ENCODE results near the gene ZHX3. TPM values are rescaled to one million over a fixed set of nuclear protein-coding genes. Genes with fewer than 3 reads are reported as not detected.

The ZHX3 gene
- total and polyA plus RNA-seq, 3 experiments from 2014 or later: 12.1 to 15.3 (median 12.7) TPM

GRCh38 chr20:41356951-41357350 lies 39.4 kb upstream of the ZHX3 start:
- ChIA-PET CTCF (no interaction called here), POLR2A (no interaction called here)
- Histone ChIP-seq H3K36me3 (ENCODE audit: insufficient read depth, low read length) (no peaks in the 10 kb centered on the region), H3K4me1 (ENCODE audit: insufficient read depth, low read length) (no peaks in the 10 kb centered on the region), H3K9me3 (ENCODE audit: low read length) (no peaks in the 10 kb centered on the region), H3K4me3 (ENCODE audit: low read length) (no peak overlapping the region), H3K27ac (ENCODE audit: low read depth, low read length) (no peak overlapping the region), H3K27me3 (ENCODE audit: insufficient read depth, low read length, poor library complexity, severe bottlenecking) (no peaks in the 10 kb centered on the region)
- Mint-ChIP-seq H3K27ac (no peak overlapping the region), H3K27me3 (no peaks in the 10 kb centered on the region), H3K4me1 (no peaks in the 10 kb centered on the region), H3K36me3 (no peaks in the 10 kb centered on the region), H3K9me3 (no peaks in the 10 kb centered on the region), H3K4me3 (no peak overlapping the region)
- no peak for DNase-seq

GRCh38 chr20:41355598-41356203 lies 38.2 kb upstream of the ZHX3 start:
- H3K27ac Mint-ChIP-seq: no peak overlapping the region
- H3K4me3 Mint-ChIP-seq: peak overlapping the region in 1 of 7 donors; percentile 48

GRCh38 chr20:41355192-41355591 lies 37.7 kb upstream of the ZHX3 start:
- Mint-ChIP-seq H3K27ac (peak overlapping the region in 1 of 8 donors; percentile 76), H3K9me3 (no peaks in the 10 kb centered on the region), H3K36me3 (peaks cover 0 to 2% (median 0%) of the 10 kb centered on the region in 3 donors), H3K4me3 (no peak overlapping the region), H3K27me3 (no peaks in the 10 kb centered on the region), H3K4me1 (no peaks in the 10 kb centered on the region)
- ChIA-PET POLR2A (no interaction called here), CTCF (interaction anchor here (1.5 kb wide), 1 partner anchor 392 kb away, joined by 3 read pairs; no protein-coding TSS in a partner anchor)
- H3K27me3 ChIP-seq (ENCODE audit: insufficient read depth, low read length, poor library complexity, severe bottlenecking): no peaks in the 10 kb centered on the region
- H3K9me3 ChIP-seq (ENCODE audit: low read length): no peaks in the 10 kb centered on the region
- no peak overlapping the region for H3K4me3 ChIP-seq (ENCODE audit: low read length)
- H3K4me1 ChIP-seq (ENCODE audit: insufficient read depth, low read length): no peaks in the 10 kb centered on the region
- DNase-seq: no peak
- H3K27ac ChIP-seq (ENCODE audit: low read depth, low read length): no peak overlapping the region
- no peaks in the 10 kb centered on the region for H3K36me3 ChIP-seq (ENCODE audit: insufficient read depth, low read length)

More at GRCh38 chr20:41355598-41356203, 38.2 kb upstream of the ZHX3 start:
- H3K27ac ChIP-seq (ENCODE audit: low read depth, low read length): no peak overlapping the region
- Mint-ChIP-seq H3K4me1 (no peaks in the 10 kb centered on the region), H3K36me3 (no peaks in the 10 kb centered on the region), H3K9me3 (no peaks in the 10 kb centered on the region), H3K27me3 (no peaks in the 10 kb centered on the region)
- H3K9me3 ChIP-seq (ENCODE audit: low read length): no peaks in the 10 kb centered on the region
- CTCF ChIA-PET: interaction anchor here (1.5 kb wide), 1 partner anchor 393 kb away, joined by 3 read pairs; no protein-coding TSS in a partner anchor
- DNase-seq: no peak
- H3K4me3 ChIP-seq (ENCODE audit: low read length): no peak overlapping the region
- H3K27me3 ChIP-seq (ENCODE audit: insufficient read depth, low read length, poor library complexity, severe bottlenecking): no peaks in the 10 kb centered on the region
- H3K4me1 ChIP-seq (ENCODE audit: insufficient read depth, low read length): no peaks in the 10 kb centered on the region
- H3K36me3 ChIP-seq (ENCODE audit: insufficient read depth, low read length): no peaks in the 10 kb centered on the region
- POLR2A ChIA-PET: no interaction called here

GRCh38 chr20:41353530-41353929 lies 36.0 kb upstream of the ZHX3 start:
- DNase-seq: no peak
- H3K9me3 Mint-ChIP-seq: no peaks in the 10 kb centered on the region
- H3K36me3 Mint-ChIP-seq: peaks cover 0 to 2% (median 0%) of the 10 kb centered on the region in 3 donors
- no peaks in the 10 kb centered on the region for H3K27me3 Mint-ChIP-seq
- H3K27ac ChIP-seq (ENCODE audit: low read depth, low read length): no peak overlapping the region
- H3K4me1 ChIP-seq (ENCODE audit: insufficient read depth, low read length): no peaks in the 10 kb centered on the region
- no peaks in the 10 kb centered on the region for H3K9me3 ChIP-seq (ENCODE audit: low read length)
- H3K27ac Mint-ChIP-seq: no peak overlapping the region
- no peaks in the 10 kb centered on the region for H3K4me1 Mint-ChIP-seq
- no peak overlapping the region for H3K4me3 Mint-ChIP-seq
- no peak overlapping the region for H3K4me3 ChIP-seq (ENCODE audit: low read length)
- H3K36me3 ChIP-seq (ENCODE audit: insufficient read depth, low read length): no peaks in the 10 kb centered on the region
- ChIA-PET CTCF (no interaction called here), POLR2A (no interaction called here)
- no peaks in the 10 kb centered on the region for H3K27me3 ChIP-seq (ENCODE audit: insufficient read depth, low read length, poor library complexity, severe bottlenecking)

- H3K4me3 ChIP-seq (ENCODE audit: low read length): no peak overlapping the region
- peaks cover 0 to 2% (median 0%) of the 10 kb centered on the region in 3 donors for H3K36me3 Mint-ChIP-seq
- no peaks in the 10 kb centered on the region for H3K4me1 ChIP-seq (ENCODE audit: insufficient read depth, low read length)
- no peaks in the 10 kb centered on the region for H3K9me3 ChIP-seq (ENCODE audit: low read length)
- CTCF ChIA-PET: no interaction called here
- no peaks in the 10 kb centered on the region for H3K4me1 Mint-ChIP-seq
- DNase-seq: no peak
- no peak overlapping the region for H3K27ac ChIP-seq (ENCODE audit: low read depth, low read length)
- POLR2A ChIA-PET: no interaction called here
- H3K9me3 Mint-ChIP-seq: no peaks in the 10 kb centered on the region
- H3K27me3 Mint-ChIP-seq: no peaks in the 10 kb centered on the region
- H3K4me3 Mint-ChIP-seq: no peak overlapping the region
- no peaks in the 10 kb centered on the region for H3K27me3 ChIP-seq (ENCODE audit: insufficient read depth, low read length, poor library complexity, severe bottlenecking)
- no peak overlapping the region for H3K27ac Mint-ChIP-seq
- H3K36me3 ChIP-seq (ENCODE audit: insufficient read depth, low read length): no peaks in the 10 kb centered on the region
These were observed 35.1 kb upstream of the ZHX3 start for GRCh38 chr20:41352666-41353065.

- H3K36me3 Mint-ChIP-seq: peaks cover 0 to 2% (median 0%) of the 10 kb centered on the region in 3 donors
- Histone ChIP-seq H3K27me3 (ENCODE audit: insufficient read depth, low read length, poor library complexity, severe bottlenecking) (no peaks in the 10 kb centered on the region), H3K27ac (ENCODE audit: low read depth, low read length) (no peak overlapping the region), H3K4me1 (ENCODE audit: insufficient read depth, low read length) (no peaks in the 10 kb centered on the region), H3K36me3 (ENCODE audit: insufficient read depth, low read length) (no peaks in the 10 kb centered on the region), H3K9me3 (ENCODE audit: low read length) (no peaks in the 10 kb centered on the region), H3K4me3 (ENCODE audit: low read length) (no peak overlapping the region)
- CTCF ChIA-PET: no interaction called here
- no peaks in the 10 kb centered on the region for H3K4me1 Mint-ChIP-seq
- peaks cover 0 to 1% of the 10 kb centered on the region in 2 donors for H3K27me3 Mint-ChIP-seq
- POLR2A ChIA-PET: no interaction called here
- H3K9me3 Mint-ChIP-seq: no peaks in the 10 kb centered on the region
- DNase-seq: no peak
- no peak overlapping the region for H3K27ac Mint-ChIP-seq
- no peak overlapping the region for H3K4me3 Mint-ChIP-seq
These were observed 34.6 kb upstream of the ZHX3 start for GRCh38 chr20:41352106-41352505.

- Mint-ChIP-seq H3K9me3 (no peaks in the 10 kb centered on the region), H3K4me3 (no peak overlapping the region), H3K36me3 (peaks cover 0 to 2% (median 0%) of the 10 kb centered on the region in 3 donors), H3K27me3 (peaks cover 0 to 1% of the 10 kb centered on the region in 2 donors), H3K27ac (no peak overlapping the region), H3K4me1 (no peaks in the 10 kb centered on the region)
- ChIA-PET CTCF (interaction anchor here (1.6 kb wide), 1 partner anchor 11 kb away, joined by 4 read pairs; no protein-coding TSS in a partner anchor), POLR2A (no interaction called here)
- H3K9me3 ChIP-seq (ENCODE audit: low read length): no peaks in the 10 kb centered on the region
- DNase-seq: peak in 1 of 5 donors; percentile 32
- no peaks in the 10 kb centered on the region for H3K36me3 ChIP-seq (ENCODE audit: insufficient read depth, low read length)
- no peaks in the 10 kb centered on the region for H3K4me1 ChIP-seq (ENCODE audit: insufficient read depth, low read length)
- H3K4me3 ChIP-seq (ENCODE audit: low read length): no peak overlapping the region
- no peak overlapping the region for H3K27ac ChIP-seq (ENCODE audit: low read depth, low read length)
- no peaks in the 10 kb centered on the region for H3K27me3 ChIP-seq (ENCODE audit: insufficient read depth, low read length, poor library complexity, severe bottlenecking)
These were observed 33.0 kb upstream of the ZHX3 start for GRCh38 chr20:41350408-41350962.

- H3K4me3 Mint-ChIP-seq: no peak overlapping the region
- Histone ChIP-seq H3K9me3 (ENCODE audit: low read length) (no peaks in the 10 kb centered on the region), H3K36me3 (ENCODE audit: insufficient read depth, low read length) (no peaks in the 10 kb centered on the region), H3K27ac (ENCODE audit: low read depth, low read length) (no peak overlapping the region), H3K4me1 (ENCODE audit: insufficient read depth, low read length) (no peaks in the 10 kb centered on the region), H3K27me3 (ENCODE audit: insufficient read depth, low read length, poor library complexity, severe bottlenecking) (no peaks in the 10 kb centered on the region), H3K4me3 (ENCODE audit: low read length) (no peak overlapping the region)
- ChIA-PET POLR2A (no interaction called here), CTCF (interaction anchor here (1.6 kb wide), 1 partner anchor 11 kb away, joined by 4 read pairs; no protein-coding TSS in a partner anchor)
- H3K4me1 Mint-ChIP-seq: no peaks in the 10 kb centered on the region
- H3K27me3 Mint-ChIP-seq: peaks cover 0 to 1% of the 10 kb centered on the region in 2 donors
- H3K9me3 Mint-ChIP-seq: no peaks in the 10 kb centered on the region
- H3K36me3 Mint-ChIP-seq: peaks cover 0 to 2% (median 0%) of the 10 kb centered on the region in 3 donors
- no peak for DNase-seq
- H3K27ac Mint-ChIP-seq: no peak overlapping the region
These were observed 32.4 kb upstream of the ZHX3 start for GRCh38 chr20:41349943-41350342.

Measured in CD8-positive, alpha-beta memory T cell (primary cell).